ENCODE results near the gene LILRB2. TPM values are rescaled to one million over a fixed set of nuclear protein-coding genes. Genes with fewer than 3 reads are reported as not detected.
"Not testable (repeated sequence)": the region's sequence is repeated elsewhere in the genome, so short reads cannot be mapped to it uniquely, and the experiment has no call there.

Gene LILRB2
- total RNA-seq, 2 donors from 2014 or later = 7.3 to 12.9 TPM

DNA sequence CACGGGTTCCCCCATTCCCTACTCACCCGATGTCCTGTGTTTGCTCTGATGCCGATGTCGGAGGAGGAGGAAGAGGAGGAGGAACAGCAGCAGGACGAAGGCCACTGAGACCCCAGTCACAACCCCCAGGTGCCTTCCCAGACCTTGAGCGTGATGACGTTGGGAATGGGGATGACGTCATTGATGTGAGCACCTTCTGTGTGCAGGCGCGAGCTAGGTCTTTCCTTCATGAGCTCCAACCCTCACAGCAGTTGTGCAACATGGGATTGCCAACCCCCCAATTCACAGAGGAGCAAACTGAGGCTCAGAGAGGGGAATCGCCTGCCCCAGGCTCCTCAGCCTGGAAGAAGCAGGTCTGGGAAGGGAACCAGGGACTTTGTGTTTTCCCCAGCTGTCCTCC lies 28.1 kb downstream of the LILRB2 start:
- intact Hi-C loops (cut with DNase I) = loop anchor here in 1 of 2 donors (5.0 kb wide), 1 partner anchor 326 kb away; no protein-coding TSS in a partner anchor
- no peak for DNase-seq (ENCODE audit: low spot score)

DNA sequence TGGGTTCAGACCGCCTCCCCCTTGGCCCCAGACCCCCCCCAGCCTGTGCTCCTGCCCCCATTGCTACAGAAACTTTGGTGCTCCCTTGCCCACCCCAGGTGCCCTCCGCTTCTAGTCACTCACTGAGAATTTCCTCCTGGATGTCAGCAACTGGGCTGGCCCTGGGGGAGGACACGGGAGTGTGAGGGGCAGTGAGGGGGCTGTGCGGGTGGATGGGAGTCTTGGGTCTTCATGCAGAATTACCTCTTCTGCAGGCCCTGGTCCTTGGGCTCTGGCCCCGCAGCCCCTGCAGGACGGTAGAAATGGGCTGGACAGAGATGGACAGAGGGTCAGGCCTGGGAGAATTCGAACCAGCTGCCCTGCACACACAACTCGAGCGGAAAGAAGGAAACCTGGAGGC lies 28.7 kb downstream of the LILRB2 start:
- intact Hi-C loops (cut with DNase I) = loop anchor here in 1 of 2 donors (5.0 kb wide), 1 partner anchor 325 kb away; no protein-coding TSS in a partner anchor
- DNase-seq (ENCODE audit: low spot score) = no peak

DNA sequence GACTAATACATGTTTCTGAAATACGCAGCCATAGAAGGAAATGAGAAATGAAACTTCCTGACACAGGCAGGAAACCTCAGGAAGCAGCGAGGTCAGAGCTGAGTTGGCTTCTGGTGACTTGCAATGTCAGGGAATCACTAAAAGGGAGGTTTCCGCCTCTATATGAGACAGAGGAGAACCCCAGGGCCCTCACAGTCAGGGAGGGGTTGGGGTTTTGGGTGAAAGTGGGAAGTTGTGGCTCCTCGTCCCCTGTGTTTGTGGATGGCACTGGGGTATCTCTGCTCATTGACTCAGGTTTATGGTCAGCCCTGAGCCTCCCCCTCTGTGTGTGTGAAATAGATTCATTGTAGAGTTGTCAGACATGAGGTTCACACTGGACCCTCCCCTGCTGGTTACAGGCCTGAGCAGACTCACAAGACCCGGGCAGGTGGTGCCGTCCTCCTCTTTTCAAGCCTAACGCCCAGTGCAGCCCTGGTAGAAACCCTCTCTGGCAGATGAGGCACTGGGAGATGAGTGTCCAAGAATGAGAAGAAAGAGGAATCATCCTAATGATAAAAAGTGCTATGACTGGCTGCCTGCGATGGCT lies 32.8 kb downstream of the LILRB2 start:
- DNase-seq (ENCODE audit: low spot score) = no peak

DNA sequence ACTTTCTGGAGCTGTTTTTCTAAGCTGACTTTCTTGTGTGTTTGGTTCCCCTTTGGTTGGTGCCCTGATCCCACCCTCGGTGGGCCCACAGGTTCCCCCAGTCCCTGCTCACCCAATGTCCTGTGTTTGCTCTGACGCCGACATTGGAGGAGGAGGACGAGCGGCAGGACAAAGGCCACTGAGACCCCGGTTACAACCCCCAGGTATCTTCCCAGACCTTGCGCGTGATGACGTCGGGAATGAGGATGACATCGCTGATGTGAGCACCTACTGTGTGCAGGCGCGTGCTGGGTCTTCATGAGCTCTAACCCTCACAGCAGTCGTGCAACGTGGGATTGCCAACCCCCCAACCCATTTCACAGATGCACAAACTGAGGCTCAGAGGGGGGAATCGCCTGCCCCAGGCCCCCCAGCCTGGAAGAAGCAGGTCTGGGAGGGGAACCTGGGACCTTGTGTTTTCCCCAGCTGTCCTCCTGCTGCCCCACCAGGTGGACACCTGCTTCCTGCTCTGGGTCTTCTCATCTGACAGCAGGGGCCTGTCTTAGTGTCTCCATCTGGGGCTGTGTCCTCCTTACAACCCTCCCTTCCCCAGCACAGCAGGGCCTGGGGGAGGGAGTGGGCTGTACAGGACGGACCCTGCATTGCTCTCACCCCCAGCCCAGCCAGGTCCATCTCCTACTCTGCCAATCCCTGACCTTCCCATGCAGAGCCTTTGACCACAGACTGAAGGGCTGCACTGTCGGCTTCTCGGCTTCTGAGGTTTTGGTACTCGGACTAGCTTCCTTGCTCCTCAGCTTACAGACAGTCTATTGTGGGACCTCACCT lies 33.6 kb downstream of the LILRB2 start:
- intact Hi-C loops (cut with DNase I) = no loop called here
- DNase-seq (ENCODE audit: low spot score) = no peak

More for the DNA sequence above, 32.8 kb downstream of the LILRB2 start:
- intact Hi-C loops (cut with DNase I) = no loop called here

DNA sequence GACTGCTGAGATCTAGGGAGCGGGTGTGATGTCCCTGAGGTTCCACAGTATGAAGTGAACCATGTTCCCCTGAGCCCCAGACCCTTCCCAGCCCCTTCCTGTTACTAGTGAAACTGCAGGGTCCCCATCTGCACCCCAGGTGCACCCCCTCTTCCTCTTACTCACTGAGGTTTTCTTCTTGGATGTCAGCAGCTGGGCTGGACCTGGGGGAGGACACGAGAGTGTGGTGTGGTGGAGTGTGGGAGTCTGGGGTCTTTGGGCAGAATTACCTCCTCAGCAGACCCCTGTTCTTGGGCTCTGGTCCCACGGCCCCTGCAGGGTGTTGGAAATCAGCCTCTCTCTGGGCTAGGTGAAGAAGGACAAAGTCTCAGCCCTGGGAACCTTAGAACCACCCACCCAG lies 35.0 kb downstream of the LILRB2 start:
- no peak for DNase-seq (ENCODE audit: low spot score)
- intact Hi-C loops (cut with DNase I) = no loop called here

DNA sequence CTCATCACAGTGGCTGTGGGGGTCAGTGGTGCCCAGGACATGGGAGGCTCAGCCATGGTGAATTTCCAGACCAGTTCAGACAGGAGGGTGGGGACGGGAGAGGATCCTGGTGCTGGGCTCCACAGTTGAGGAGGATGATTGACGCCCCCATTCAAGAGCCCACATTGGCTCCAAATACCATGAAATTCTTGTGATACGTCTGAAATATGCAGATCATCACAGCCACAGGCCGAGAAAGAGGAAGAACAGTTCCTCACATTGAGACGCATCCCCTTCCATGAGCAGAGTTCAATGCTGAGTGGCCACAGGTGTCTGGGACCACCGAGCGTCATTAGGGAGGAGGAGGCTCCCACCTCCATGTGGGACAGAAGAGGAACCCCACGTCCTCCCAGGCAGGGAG lies 37.1 kb downstream of the LILRB2 start:
- intact Hi-C loops (cut with DNase I); DNase-seq (ENCODE audit: low spot score): not testable (repeated sequence)

DNA sequence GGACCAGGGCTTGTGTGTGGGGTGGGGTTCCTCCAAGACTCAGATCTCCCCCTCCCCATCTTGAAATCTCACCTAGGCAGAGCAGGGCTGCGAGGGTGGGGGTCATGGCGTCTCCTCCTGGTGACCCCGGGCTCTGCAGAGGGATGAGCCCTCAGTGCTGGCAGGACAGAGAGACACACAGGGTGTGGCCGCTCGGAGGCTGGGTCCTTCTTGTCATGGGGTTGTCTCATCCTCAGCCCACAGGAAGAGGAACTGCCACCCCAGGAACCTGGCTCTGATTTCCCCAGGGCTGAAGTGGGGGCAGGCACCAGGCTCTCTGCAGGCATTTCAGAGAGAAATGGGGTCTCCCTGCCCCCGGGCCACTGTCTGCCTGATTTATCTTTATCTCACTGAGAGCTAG lies 38.3 kb downstream of the LILRB2 start, which contains the start of gene LILRA6:
Gene LILRA6 (minus strand): TSS at position 145 of the 400 bp plus-strand sequence.
- intact Hi-C loops (cut with DNase I) = not testable (repeated sequence)

DNA sequence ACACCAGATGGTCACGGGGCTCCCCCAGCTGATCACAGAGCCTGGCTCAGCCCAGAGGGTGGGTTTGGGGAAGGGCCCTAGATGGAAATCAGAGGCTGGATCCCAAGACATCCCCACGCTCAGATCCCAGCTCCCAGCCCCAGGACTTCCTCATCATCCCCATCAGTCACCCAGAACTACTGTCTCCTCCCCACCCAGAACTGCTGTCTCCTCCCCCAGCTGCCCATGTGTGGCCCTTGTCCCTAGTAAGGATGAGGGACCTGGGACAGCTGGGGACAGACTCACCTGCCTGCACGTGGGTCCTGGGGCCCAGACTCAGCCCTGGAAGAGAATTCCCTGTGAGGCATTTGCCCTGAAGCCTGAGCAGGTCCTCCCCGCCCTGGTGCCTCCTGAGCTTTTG lies 38.7 kb downstream of the LILRB2 start:
- intact Hi-C loops (cut with DNase I); DNase-seq (ENCODE audit: low spot score): not testable (repeated sequence)

More for the DNA sequence above, 38.3 kb downstream of the LILRB2 start, which contains the start of gene LILRA6:
- not testable (repeated sequence) for DNase-seq (ENCODE audit: low spot score)

DNA sequence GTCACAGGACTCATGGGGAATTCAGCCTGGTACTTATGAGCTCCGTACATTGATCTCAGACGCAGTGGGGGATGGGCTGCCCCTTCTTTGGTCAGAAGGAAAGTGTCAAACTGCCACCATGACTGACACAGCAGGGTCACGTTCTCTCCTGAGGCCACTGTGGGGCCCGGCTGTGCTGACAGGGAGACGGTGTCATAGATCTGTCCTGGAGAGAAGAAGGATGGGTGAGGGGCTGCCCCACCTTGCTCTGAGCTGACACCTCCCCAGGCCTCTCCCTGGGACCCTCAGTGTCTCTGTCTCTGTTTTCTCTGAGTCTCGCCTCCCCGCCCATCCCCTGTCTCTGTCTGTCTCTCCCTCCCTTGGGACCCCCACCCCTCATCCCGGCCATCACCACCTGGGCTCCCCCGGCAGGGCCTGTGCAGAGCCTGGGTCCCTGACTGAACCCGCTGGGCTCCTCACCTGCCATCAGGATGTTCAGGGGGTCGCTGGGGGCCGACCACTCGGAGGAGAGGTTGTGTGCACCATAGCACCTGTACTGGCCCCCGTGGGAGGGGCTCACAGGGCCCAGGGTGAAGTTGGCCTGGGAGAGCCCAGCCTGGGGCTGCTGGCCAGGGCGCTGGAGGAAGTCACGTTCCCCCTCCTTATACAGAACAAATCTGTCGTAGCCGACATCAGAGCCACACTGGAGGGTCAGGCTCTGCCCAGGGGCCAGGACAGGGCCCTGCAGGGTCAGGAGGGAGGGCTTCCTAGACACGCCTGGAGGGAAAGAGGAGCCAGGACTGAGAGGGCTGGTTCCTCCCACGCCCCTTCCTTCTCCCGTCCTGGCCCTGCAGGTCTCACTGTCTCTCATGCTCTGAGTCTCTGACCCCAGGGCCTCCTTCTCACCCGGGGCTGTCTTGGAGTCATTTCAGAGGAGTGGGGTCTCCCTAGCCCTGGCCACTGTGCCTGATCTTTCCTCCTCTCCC lies 40.3 kb downstream of the LILRB2 start:
- peak; percentile 73 for DNase-seq (ENCODE audit: low spot score)

DNA sequence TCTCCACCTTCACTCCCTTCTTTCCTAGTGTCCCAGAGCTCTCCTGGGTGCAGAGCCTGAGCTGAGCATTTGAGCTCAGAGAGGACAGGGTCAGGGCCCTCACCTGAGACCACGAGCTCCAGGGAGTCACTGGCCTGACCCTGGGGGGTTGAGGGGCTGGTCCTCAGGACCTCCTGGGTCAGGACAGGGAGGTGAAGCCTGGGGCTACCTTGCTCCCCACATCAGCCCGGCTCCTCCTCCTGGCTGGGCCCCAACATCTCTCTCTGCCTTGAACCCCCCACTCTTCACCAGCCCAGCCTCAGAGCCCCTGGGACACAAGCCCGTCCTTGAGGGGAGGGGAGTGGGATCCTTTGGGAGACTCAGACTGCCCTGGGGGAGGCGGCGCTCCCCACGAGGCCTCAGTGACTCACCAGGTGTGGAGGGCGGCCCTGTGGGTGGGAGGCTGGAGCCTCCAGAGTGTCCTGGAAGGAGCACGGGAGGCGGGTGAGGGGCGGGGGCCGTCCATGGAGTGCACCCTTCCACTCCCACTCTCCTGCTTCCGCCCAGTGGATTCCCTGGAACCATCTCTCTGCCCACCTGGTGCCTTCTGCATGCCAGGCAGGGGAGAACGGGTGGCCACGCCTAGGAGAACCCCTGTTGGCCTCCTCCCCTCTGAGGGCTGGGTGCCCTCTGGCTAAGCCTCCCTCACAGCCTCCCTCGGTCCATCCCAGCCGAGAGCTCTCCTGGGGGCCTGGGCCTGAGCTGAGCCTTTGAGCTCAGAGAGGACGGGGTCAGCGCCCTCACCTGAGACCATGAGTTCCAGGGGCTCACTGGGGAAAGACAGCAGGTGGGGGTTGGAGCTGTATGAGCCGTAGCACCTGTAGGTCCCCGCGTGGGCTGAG lies 41.2 kb downstream of the LILRB2 start:
- intact Hi-C loops (cut with DNase I) = loop anchor here in 1 of 2 donors (5.0 kb wide), 1 partner anchor 1188 kb away; no protein-coding TSS in a partner anchor
- peak; percentile 76 for DNase-seq (ENCODE audit: low spot score)

More for the DNA sequence above, 40.3 kb downstream of the LILRB2 start:
- intact Hi-C loops (cut with DNase I) = not testable (repeated sequence)

DNA sequence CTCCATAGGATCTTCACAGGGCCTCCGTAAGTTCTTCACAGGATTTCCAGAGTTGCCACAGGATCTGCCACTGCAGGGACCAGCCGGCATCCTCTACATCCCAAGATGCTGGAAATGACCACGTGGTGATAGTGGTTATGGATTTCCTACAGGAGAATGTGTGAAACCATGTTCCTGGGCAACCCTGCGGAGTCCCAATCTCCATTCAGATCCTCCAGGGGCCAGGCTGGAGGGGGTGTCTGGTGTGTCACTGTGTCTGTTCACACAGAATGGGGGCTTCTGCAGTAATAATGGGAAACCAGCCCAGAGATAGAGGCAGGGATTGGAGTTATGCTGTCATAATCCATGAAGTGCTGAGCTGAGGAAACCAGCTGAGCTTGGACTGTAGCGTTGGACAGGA lies 47.0 kb downstream of the LILRB2 start:
- DNase-seq (ENCODE audit: low spot score) = peak; percentile 69
- intact Hi-C loops (cut with DNase I) = loop anchor here in 1 of 2 donors (5.0 kb wide), 1 partner anchor 67 kb away; no protein-coding TSS in a partner anchor

DNA sequence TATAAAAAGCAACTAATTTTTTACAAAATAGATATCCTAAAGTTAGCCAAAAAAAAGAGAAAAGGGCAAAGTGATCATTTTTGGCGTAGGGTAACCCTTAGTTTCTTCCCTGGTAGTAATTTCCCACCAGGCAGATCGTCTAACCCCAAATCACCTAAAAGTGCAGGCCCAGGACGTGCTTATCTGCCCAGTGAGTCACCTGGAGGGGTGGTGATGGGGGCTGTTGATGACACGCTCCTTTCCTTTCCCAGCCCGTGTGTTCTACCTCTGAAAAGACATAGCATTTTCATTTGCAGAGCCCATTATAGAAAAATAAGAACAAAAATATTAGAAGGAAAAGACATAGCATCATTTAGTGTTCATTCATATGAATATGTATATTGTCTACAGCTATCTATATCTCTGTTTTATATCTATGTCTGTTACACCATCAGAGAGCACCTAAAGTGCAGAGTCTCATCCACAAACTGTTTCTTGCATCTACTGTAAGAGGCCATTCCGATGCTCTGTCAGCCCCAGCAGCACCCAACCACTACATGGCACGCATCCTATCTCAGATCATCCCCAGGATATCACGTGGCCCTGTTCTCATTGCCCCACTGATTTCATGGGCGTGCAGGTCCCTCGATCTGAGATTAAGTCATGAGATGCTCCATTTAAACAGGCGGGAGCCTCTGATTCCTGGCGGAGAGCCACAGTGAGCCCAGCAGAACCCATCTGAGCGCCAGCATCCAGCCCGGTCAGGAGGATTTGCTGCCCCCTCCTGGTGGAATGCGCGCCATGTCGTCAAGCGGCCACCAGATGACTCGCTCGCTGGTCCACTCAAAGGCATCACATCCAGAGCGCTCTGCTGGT lies 49.6 kb downstream of the LILRB2 start:
- intact Hi-C loops (cut with DNase I) = loop anchor here (2.0 to 5.0 kb wide), 2 partner anchors 63 to 64 kb away; no protein-coding TSS in a partner anchor
- DNase-seq (ENCODE audit: low spot score) = peak; percentile 97

DNA sequence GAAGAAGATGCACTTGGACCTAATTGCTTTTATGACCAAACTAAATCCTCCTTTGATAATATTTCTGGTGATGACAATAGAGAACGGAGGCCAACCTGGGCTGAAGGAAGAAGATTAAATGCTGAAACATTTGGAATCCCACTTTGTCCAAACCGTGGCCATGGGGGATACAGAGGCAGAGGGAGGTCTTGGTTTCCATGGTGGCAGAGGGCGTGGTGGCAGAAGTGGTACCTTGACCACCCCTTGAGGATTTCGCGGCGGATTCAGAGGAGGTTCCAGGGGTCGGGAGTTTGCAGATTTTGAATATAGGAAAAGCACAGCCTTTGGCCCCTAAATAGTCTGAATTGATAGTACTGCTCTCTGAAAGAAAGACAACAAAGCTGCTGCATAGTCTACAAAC lies 50.9 kb downstream of the LILRB2 start:
- DNase-seq (ENCODE audit: low spot score) = peak; percentile 47

DNA sequence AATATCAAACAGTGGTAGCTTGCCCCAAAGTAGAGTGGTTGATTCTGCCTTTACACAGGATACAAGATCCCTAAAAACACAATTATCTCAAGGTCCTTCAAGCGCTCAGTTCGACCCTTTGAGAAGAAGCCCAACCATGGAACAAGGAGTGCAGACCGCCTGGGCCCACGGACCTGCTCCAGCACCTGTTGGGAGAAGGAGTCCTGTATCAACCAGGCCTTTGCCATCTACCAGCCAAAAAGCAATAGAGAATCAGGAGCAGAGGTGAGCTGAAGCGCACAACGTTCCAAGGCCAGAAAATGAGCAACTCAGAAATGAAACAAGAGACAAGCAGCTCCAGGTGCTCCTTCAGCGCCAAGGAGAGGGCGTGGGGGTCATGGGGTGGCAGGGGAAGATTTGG lies 51.8 kb downstream of the LILRB2 start:
- intact Hi-C loops (cut with DNase I) = no loop called here
- DNase-seq (ENCODE audit: low spot score) = peak; percentile 67

More for the DNA sequence above, 50.9 kb downstream of the LILRB2 start:
- intact Hi-C loops (cut with DNase I) = loop anchor here (2.0 to 5.0 kb wide), 2 partner anchors 61 to 63 kb away; no protein-coding TSS in a partner anchor

DNA sequence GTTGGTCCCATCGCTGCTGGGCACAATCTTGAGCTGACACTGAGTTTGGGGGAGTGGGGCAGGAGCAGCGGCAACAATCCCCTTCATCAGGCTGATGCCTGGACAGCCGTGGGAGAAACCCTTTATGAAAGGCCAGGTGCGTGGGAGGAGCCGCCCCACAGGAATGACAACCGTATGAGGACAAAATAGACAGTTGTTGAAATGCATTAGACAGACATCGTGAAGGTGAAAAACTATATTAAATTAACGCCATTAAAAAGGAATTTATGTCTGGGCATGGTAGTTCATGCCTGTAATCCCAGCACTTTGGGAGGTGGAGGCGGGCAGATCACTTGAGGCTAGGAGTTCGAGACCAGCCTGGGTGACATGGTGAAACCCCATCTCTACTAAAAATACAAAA lies 56.3 kb downstream of the LILRB2 start:
- intact Hi-C loops (cut with DNase I); DNase-seq (ENCODE audit: low spot score): not testable (repeated sequence)

DNA sequence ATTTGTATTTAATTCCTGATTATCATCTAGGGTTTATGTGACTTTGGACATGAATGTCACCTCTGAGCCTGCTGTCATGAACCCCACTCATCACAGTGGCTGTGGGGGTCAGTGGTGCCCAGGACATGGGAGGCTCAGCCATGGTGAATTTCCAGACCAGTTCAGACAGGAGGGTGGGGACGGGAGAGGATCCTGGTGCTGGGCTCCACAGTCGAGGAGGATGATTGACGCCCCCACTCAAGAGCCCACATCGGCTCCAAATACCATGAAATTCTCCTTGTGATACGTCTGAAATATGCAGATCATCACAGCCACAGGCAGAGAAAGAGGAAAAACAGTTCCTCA lies 57.0 kb downstream of the LILRB2 start:
- intact Hi-C loops (cut with DNase I) = not testable (repeated sequence)

More for the DNA sequence above, 57.0 kb downstream of the LILRB2 start:
- not testable (repeated sequence) for DNase-seq (ENCODE audit: low spot score)

Measured in posterior vena cava (tissue), 2 donors.